A673 (cell line): ENCODE measurements around the gene ZBTB8OS. TPM values are rescaled to one million over a fixed set of nuclear protein-coding genes. Genes with fewer than 3 reads are reported as not detected.
A peak's percentile ranks its signal among the peaks of the same experiment; 100 is the strongest.

ENCODE experiments used
- BruUV-seq: library from RNA; stranded (reverse); fragments of 400-500 nt; replicated peaks from 2 replicates; lab custom pipeline; 2021; lab: Mats Ljungman, UMichigan
- CTCF ChIA-PET: fragments of 300-600 bp; sonication (Branson Sonifier 250); formaldehyde crosslinking; loops from one replicate; lab custom pipeline; 2022; ENCODE audit warnings: antibody characterized with exemption; lab: Charles Lee
- POLR2A ChIA-PET: fragments of 300-600 bp; sonication (Branson Sonifier 250); formaldehyde crosslinking; loops from one replicate; lab custom pipeline; 2022; ENCODE audit warnings: antibody characterized with exemption; ENCODE audit not compliant: low non-redundant PET; lab: Charles Lee
- DNase-seq: peaks from one replicate; pipeline ENCODE4 v3.0.0-alpha.2; 2015; ENCODE audit warnings: low spot score
- H3K27ac ChIP-seq: fragments of 200-600 bp; sonication (generic); 2 replicates; pipeline ENCODE4 v1.5.1; 2016; ENCODE audit warnings: mixed run types, low read depth, mild to moderate bottlenecking, mixed read lengths, antibody characterized with exemption, low read length; ENCODE audit not compliant: poor library complexity, severe bottlenecking
- H3K27me3 ChIP-seq: fragments of 200-600 bp; sonication (generic); replicated peaks from 2 replicates; pipeline ENCODE4 v1.6.1; 2017; ENCODE audit warnings: mixed run types, low read depth, mild to moderate bottlenecking, mixed read lengths, antibody characterized with exemption, low read length; ENCODE audit not compliant: insufficient read depth, poor library complexity
- H3K36me3 ChIP-seq: fragments of 200-600 bp; sonication (generic); 2 replicates; pipeline ENCODE4 v1.6.1; 2016; ENCODE audit warnings: mixed run types, mild to moderate bottlenecking, mixed read lengths, antibody characterized with exemption, low read length; ENCODE audit not compliant: insufficient read depth, poor library complexity, severe bottlenecking
- H3K4me1 ChIP-seq: fragments of 200-600 bp; sonication (generic); 2 replicates; pipeline ENCODE4 v1.6.1; 2017; ENCODE audit warnings: mixed run types, mild to moderate bottlenecking, mixed read lengths, antibody characterized with exemption, low read length; ENCODE audit not compliant: insufficient read depth, poor library complexity, severe bottlenecking
- H3K4me3 ChIP-seq: fragments of 200-600 bp; sonication (generic); 2 replicates; pipeline ENCODE4 v1.5.1; 2016; ENCODE audit warnings: low read depth, mixed run types, mild to moderate bottlenecking, mixed read lengths, low read length; ENCODE audit not compliant: poor library complexity, severe bottlenecking
- H3K9me3 ChIP-seq: fragments of 200-600 bp; sonication (generic); 2 replicates; pipeline ENCODE4 v1.6.1; 2016; ENCODE audit warnings: mixed run types, low read depth, mild to moderate bottlenecking, mixed read lengths, antibody characterized with exemption, low read length; ENCODE audit not compliant: poor library complexity, severe bottlenecking
- EZH2 ChIP-seq: fragments of 200-600 bp; sonication (generic); IDR thresholded peaks from 2 replicates; pipeline ENCODE4 v1.6.1; 2017; ENCODE audit warnings: borderline replicate concordance, low read depth, mild to moderate bottlenecking, mixed read lengths, antibody characterized with exemption, low read length; ENCODE audit not compliant: poor library complexity, severe bottlenecking
- intact Hi-C: fragments of 100-400 bp; cut with micrococcal nuclease; formaldehyde crosslinking; loops from one replicate; pipeline ENCODE4 v1.10.0; 2022; ENCODE audit not compliant: unreplicated experiment
- total RNA-seq: library from RNA; stranded (reverse); gene quantifications from 2 replicates; pipeline ENCODE4 v1.2.3, GENCODE V29; 2021
- TF ChIP-seq, protein P1 (sequence below): fragments of 300-800, 200-600 bp; sonication (generic); conservative IDR thresholded peaks from 2 replicates; pipeline ENCODE4 v1.5.1; 2017; ENCODE audit warnings: low read depth, mild to moderate bottlenecking, antibody characterized with exemption, low read length, moderate library complexity, mixed read lengths

Gene ZBTB8OS
- total RNA-seq, 1 experiment from 2014 or later = 72.1 TPM

DNA sequence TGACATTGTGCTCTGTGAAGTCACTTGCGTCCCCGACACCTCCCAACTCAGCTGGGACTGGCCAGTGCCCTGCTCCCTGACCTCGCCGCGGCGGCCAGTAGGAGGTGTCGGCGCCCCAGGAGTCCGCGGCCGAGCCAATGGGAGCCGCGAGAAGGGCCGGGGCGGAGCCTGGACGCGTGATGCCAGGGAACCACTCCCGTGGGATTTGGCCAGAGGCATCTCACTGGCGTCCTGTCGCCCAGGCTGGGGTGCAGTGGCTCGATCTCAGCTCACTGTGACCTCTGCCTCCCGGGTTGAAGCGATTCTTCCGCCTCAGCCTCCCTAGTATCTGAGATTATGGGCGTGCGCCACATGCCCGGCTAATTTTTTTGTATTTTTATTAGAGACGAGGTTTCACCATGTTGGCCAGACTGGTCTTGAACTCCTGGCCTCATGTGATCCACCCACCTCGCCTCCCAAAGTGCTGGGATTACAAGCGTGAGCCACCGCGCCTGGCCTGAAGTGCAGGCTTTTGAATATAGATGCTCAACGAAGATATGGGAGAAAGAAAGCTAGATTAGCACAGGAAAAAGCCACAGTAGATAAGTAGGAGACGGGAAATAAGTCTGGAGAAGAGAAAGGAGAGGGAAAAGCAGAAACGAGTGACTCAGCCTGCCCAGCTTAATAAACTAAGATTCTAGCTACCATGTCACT lies 38.0 kb downstream of the ZBTB8OS start:
- ChIA-PET CTCF (interaction anchor here (0.6 kb wide), 1 partner anchor 100 kb away, joined by 3 read pairs; no protein-coding TSS in a partner anchor), POLR2A (no interaction called here)
- no TSS peak for BruUV-seq
- no peaks in the 10 kb centered on the region for H3K36me3 ChIP-seq
- TF ChIP-seq, protein P1, sequence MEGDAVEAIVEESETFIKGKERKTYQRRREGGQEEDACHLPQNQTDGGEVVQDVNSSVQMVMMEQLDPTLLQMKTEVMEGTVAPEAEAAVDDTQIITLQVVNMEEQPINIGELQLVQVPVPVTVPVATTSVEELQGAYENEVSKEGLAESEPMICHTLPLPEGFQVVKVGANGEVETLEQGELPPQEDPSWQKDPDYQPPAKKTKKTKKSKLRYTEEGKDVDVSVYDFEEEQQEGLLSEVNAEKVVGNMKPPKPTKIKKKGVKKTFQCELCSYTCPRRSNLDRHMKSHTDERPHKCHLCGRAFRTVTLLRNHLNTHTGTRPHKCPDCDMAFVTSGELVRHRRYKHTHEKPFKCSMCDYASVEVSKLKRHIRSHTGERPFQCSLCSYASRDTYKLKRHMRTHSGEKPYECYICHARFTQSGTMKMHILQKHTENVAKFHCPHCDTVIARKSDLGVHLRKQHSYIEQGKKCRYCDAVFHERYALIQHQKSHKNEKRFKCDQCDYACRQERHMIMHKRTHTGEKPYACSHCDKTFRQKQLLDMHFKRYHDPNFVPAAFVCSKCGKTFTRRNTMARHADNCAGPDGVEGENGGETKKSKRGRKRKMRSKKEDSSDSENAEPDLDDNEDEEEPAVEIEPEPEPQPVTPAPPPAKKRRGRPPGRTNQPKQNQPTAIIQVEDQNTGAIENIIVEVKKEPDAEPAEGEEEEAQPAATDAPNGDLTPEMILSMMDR = no peak
- no peak for TF ChIP-seq EZH2
- H3K27ac ChIP-seq = no peak overlapping the region
- intact Hi-C loops = no loop called here
- H3K9me3 ChIP-seq = no peaks in the 10 kb centered on the region
- peak overlapping the region; percentile 63 for H3K4me3 ChIP-seq
- no peaks in the 10 kb centered on the region for H3K27me3 ChIP-seq
- DNase-seq = peak; percentile 88
- peaks cover 5% of the 10 kb centered on the region for H3K4me1 ChIP-seq

- POLR2A ChIA-PET = no interaction called here
- H3K4me1 ChIP-seq = peaks cover 5% of the 10 kb centered on the region
- CTCF ChIA-PET = no interaction called here
- BruUV-seq = no TSS peak
- TF ChIP-seq, protein P1 = no peak
- TF ChIP-seq EZH2 = no peak
- H3K36me3 ChIP-seq = no peaks in the 10 kb centered on the region
- H3K27me3 ChIP-seq = no peaks in the 10 kb centered on the region
- DNase-seq = no peak
- no peak overlapping the region for H3K27ac ChIP-seq
- intact Hi-C loops = no loop called here
- peak overlapping the region; percentile 63 for H3K4me3 ChIP-seq
- no peaks in the 10 kb centered on the region for H3K9me3 ChIP-seq
Observed at GRCh38 chr1:32611859-32612188, 38.5 kb downstream of the ZBTB8OS start.

DNA sequence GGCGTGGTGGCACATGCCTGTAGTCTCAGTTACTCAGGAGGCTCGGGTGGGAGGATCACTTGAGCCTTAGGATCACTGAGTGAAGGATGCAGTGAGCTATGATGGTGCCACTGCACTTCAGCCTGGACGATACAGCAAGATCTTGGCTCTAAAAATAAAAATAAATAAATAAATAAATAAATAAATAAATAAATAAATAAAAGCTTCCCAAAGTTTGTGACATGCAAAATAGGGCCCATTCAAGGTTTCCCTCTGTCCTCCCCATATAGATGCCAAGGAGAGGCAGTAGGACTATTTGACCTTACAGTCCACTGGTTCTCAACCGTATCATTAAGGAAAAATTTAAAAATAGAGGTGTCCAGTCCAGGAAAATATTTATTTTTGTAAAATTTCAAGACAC lies 41.2 kb downstream of the ZBTB8OS start:
- no peak for DNase-seq
- ChIA-PET POLR2A (no interaction called here), CTCF (no interaction called here)
- H3K9me3 ChIP-seq = no peaks in the 10 kb centered on the region
- H3K36me3 ChIP-seq = no peaks in the 10 kb centered on the region
- BruUV-seq = no TSS peak
- intact Hi-C loops = no loop called here
- H3K4me3 ChIP-seq = no peak overlapping the region
- no peaks in the 10 kb centered on the region for H3K27me3 ChIP-seq
- H3K4me1 ChIP-seq = peaks cover 5% of the 10 kb centered on the region
- TF ChIP-seq, protein P1 = no peak
- no peak for TF ChIP-seq EZH2
- no peak overlapping the region for H3K27ac ChIP-seq
